Ammon's horn (tissue), 1 donor: ENCODE data around the gene PRSS1.
"Not testable (repeated sequence)": the region's sequence is repeated elsewhere in the genome, so short reads cannot be mapped to it uniquely, and the experiment has no call there.

ENCODE experiments used
- DNase-seq: peaks from one replicate; pipeline ENCODE4 v3.0.0-alpha.2; 2016; ENCODE audit warnings: low spot score

PRSS1 gene

DNA sequence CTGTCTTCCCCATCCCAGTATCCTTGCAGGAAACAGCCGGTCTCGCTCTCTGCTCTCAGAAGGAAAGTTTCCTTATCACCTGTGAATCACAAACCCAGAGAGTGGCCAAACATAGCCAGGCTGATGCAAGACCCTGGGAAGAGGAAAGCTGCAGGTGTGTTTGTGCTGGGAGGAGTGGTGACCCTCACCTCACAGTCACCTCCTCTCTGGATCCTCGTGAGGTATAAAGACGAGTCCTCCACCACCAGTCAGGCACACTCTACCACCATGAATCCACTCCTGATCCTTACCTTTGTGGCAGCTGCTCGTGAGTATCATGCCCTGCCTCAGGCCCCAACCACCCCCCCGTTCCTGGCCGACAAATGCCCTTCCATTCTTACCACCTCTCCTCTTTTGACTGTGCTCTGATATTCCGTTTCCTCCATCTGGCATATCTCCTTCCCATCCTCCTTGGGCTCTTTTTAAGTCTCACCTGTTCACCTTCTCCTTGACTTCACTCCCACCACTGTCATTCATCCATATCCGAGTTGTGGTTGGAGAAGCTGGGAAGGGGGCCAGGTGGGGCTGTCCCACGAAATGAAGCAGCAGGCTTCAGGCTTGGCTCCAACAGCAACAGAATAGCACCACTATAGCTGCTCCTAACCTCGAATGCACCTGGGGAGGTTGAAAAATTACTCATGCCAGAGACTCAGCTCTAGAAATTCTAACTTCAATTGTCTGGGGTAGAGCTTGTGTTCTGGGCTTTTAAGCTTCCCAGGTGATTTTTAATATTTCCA lies at the start of gene PRSS1:
Gene PRSS1, plus strand, starts transcription at position 255 of the 776 bp plus-strand sequence. Its CDS starts 13 bp downstream, at position 268.
- no peak for DNase-seq

DNA sequence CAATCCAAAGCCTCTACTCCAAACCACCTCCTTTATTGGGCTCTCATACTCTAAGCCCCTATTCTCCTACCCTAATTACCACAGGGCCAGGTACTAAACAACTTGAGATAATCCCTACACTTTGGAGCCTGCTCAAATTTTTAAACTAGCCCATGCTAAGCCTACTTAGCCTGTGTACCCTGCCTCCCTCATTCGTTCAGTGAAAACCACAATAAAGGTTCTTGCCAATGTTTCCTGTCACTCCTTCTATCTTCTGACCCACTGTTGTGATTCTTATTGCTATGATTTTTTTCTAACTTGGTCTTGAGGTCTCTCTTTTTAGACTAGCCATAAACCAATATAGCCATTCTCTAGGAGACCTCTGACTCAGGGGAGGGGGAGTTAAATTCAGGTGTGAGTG lies 48.3 kb upstream of the PRSS1 start:
- DNase-seq: not testable (repeated sequence)

DNA sequence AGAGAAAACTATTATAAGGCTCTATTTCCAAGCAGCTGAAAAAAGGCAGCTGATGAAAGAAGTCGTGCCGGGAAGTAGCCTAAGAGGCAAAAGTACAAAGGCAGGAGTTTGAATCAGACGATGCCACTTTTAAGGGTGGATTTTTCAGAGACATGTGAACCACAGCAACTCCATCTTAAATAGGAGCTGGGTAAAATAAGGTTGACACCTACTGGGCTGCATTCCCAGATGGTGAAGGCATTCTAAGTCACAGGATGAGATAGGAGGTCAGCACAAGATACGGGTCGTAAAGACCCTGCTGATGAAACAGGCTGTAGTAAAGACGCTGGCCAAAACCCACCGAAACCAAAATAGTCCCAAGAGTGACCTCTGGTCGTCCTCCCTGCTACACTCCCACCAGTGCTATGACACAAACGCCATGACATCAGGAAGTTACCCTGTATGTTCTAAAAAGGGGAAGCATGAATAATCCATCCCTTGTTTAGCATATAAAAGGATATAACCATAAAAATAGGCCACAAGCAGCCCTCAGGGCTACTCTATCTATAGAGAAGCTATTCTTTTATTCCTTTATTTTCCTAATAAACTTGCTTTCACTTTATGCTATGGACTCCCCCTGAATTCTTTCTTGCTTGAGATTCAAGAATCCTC lies 45.5 kb upstream of the PRSS1 start:
- no peak for DNase-seq

DNA sequence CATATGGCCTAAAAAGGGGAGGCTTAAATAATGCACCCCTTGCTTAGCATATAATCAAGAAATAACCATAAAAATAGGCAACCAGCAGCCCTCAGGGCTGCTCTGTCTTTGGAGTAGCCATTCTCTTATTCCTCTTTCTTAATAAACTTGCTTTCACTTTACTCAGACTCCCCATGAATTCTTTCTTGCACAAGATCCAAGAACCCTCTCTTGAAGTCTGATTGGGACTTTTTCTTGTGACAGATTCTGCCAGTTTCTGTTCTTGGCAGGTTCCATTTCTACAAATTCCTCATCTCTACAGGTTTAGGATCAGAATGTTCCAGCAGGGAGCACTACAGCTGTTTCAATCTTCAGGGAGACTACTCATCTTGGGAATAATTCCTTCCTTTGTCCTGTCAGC lies 40.5 kb upstream of the PRSS1 start:
- not testable (repeated sequence) for DNase-seq

DNA sequence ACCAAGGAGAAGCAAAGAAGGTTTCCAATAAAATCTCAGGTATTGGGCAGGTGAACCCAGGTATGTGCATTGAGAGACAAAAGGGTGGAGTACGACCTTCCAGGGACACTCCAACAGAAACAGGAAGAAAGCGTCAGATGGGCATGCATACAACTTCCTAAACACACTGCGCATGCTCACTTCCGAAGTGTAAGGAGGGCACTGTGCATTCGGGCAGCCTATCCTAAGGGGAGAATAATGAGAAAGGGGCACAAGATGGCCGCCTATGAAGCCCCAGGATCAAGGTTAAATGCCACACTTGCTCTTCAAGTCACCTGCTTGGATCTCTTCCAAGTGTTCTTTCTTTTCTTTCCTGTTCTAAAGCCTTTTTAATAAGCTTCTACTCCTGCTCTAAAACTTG lies 39.4 kb upstream of the PRSS1 start:
- DNase-seq: no peak

DNA sequence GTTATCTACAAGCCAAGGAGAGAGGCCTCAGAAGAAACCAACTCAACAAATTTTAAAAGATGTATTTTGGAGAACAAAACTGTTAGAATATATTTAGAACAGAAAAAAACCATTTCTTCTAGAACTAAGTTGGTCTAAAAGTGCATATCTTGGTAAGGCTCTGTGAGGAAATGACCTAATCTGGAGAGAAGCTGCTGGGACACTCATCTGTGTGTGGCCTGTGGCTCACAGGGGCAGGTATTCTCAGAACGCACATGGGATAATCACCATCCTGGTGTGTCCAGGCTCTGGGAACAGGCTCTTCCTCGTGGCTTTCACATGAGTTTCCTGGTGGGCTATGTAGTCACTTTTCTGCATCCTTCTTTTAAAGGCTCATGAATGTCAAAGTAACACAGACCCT lies 38.1 kb upstream of the PRSS1 start:
- DNase-seq: no peak

DNA sequence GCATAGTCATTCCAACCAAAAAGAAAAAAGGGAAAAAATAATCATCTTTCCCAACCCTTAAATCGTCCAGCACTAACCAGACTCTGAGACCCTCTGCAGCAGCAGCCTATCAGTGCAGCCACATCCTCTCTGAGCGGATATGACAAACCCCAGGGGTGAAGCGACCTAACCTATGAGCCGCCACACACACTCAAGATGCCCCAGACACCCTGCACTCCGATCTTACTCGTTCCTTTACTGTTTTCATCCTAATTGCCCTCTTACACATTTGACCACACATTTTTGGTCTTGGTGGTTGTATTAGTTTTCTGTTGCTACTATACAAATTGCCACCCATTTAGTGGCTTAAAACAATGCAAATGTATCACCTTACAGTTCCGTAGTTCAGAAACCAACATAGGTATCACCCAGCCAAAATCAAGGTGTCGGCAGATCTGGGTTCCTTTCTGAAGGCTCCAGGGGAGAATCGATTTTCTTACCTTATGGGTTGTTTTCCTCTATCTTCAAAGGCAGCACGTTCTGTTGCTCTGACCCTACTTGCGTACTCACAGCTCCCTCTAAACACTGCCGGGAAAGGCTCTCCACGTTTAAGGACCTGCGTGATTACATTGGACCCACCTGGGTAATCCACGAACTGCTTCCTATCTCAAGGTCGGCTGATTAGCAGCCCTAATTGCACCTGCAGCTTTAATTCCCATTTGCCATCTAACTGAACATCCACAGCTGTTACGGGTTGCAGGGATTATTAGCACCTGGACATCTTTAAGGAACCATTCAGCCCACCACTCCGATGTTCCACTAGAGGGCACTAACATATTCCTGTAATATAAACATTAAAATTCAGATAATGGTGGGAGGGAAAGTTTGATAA lies 37.3 kb upstream of the PRSS1 start:
- DNase-seq: no peak

DNA sequence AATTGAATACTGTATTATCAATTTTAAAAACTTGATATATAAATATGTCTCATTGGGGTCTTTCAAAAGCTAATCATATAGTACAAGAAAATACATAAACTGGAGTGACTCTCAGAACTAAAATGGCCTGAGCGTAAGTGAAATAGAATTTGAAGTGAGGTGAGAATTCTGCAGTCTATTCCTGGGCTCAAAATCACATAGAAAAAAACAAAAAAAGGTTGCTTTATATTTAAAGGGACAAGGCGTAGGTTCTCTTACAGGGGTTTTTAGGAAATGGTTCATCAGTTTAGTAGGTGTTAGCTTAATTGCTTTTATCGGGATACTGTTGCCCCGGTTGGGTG lies 36.7 kb upstream of the PRSS1 start:
- no peak for DNase-seq

DNA sequence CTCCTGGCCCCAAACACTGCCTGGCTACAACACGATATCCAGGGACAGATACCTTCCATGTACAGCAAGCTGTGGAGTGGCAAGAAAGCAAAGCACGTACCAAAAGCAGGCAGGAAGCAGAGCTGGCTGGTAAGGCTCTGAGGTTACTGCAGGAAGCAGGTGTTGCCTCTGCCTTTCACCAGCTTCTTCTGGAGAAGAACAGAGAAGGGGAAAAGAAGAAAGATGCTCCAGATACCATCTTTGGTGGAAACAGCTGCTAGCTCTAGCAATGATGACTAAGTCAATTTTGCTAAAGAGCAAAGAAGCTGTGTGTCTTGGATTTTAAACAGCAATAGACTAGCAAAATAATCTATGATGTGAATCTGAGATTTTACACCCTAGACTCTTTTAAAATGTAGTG lies 34.9 kb upstream of the PRSS1 start:
- no peak for DNase-seq

DNA sequence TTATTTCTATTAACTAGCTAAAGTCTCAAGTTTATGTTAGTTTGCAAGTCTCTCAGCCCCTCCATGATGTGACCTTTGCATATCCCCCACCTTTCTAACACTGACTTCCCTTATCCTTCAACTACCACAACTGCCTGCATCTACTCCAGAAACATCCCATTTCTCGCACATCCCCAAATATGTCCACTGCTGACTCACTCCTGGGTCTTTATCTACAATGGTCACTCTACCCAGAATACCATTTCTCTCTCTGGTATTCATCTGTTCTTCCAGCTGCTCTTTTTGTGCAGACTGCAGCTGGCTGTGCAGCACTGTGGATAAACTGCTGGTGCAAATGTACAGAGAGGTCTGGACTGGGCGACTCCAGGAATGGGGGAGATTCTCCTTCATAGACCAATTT lies 32.7 kb upstream of the PRSS1 start:
- DNase-seq: no peak

DNA sequence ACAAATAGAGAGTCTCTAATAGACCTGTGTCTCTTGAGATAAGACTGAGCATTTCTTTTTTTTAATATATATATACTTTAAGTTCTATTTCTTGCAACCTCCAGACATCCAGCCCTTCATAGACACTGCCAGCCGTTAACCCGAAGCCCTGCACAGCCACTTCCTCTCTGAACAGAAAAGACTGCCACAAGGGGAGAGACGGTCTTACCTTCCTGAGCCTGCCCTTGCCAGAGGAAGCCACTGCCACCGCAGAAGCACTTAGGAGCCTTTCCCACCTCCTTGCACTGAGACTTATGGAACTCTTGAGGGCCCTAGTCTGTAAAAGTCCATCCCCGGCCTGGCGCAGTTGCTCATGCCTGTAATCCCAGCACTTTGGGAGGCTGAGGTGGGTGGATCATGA lies 31.8 kb upstream of the PRSS1 start:
- DNase-seq: no peak

DNA sequence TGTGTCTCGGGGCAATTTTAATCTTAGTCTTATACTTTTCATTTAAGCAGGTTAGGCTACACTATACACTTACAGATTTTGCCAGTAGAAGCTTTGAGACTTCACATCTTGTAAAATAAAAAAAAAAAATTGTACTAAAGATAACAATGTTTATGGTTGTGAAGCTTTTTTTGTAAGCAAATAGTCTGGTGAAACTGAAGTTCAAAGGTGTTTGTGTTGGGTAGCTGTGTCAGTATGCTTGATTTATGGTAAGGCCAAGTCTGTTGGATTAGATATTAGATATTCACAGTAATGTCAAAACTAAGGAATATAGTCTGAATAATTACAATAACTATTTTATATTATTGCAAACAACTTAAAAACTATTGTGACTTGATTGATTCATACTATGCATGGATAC lies 31.0 kb upstream of the PRSS1 start:
- no peak for DNase-seq

DNA sequence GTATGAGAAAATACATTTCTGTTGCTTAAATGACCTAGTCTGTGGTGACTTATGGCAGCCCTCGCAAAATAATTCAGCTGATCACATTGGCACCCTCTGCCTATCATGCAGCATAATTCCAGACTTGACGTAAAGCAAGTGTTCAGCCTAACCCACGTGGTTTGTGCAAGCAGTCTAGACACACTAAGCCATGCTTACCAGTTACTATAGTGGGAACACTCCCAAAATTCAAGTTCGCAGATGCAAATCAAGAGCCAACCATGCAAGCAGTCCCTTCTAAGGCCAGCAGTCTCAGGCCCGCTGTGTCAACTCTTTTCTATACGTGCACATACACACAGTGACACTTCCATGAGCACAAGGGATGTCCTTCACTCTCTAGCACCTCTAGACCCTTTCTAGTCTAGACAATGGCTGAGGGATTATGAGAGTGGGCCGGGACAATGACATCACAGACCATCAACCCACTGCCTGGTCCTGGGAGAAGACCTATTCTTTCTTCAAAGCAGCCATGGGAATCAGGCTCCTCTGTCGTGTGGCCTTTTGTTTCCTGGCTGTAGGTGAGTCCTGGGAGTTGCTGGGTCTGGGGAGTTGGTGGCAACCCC lies 29.0 kb upstream of the PRSS1 start:
- DNase-seq: no peak

DNA sequence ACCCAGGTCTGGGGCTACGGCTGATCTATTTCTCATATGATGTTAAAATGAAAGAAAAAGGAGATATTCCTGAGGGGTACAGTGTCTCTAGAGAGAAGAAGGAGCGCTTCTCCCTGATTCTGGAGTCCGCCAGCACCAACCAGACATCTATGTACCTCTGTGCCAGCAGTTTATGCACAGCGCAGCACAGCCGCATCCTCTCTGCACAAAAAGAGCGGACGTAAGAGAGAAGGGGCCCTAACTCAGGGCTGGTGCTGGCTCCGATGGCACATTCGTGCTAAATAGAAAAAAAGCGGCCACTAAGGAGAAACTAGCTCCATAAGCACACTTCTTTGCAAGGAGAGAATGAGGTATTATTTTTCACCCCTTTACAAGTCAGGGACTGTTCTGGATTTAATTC lies 28.3 kb upstream of the PRSS1 start:
- no peak for DNase-seq

DNA sequence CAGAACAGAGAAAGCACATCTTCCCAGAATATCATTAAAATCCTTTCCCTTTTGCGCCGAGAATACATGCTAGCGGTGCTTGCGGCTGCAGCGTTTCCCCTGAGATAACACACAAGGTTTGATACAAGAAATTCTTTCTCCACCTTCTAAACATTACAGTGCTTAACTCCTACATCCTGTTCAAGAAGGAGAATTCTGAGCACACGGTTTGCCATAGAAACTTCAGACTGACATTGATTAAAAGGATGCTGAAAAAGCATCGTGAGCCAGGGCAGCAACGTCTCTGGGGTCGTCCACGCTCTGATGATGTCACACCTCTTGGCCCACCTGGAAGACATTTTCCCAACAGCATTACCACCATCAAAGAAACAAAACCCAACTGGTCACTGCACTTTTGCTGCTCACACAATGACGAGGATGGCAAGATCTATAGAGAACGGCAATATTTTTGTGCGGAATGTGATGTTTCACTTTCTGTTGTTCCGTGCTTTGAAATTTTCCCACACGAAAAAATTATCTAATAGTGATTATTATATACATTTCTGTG lies 27.0 kb upstream of the PRSS1 start:
- no peak for DNase-seq

DNA sequence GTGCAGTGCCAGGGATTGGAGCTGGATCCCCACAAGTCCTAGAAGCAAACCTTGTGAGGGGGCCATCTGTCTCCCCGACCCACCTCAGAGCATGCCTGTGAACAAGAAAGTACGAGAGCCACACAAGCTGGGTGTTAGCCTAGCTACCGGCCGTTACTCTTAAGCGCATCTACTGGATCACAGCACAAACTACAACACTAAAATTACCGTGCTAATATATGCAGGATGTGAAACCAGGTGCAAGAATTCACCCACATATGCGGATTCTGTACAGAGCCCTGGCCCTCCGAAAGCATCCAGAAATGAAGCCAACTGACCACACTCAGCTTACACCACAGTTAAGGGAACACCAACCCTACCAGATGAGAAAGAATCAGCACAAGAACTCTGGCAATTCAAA lies 16.0 kb upstream of the PRSS1 start:
- DNase-seq: no peak

DNA sequence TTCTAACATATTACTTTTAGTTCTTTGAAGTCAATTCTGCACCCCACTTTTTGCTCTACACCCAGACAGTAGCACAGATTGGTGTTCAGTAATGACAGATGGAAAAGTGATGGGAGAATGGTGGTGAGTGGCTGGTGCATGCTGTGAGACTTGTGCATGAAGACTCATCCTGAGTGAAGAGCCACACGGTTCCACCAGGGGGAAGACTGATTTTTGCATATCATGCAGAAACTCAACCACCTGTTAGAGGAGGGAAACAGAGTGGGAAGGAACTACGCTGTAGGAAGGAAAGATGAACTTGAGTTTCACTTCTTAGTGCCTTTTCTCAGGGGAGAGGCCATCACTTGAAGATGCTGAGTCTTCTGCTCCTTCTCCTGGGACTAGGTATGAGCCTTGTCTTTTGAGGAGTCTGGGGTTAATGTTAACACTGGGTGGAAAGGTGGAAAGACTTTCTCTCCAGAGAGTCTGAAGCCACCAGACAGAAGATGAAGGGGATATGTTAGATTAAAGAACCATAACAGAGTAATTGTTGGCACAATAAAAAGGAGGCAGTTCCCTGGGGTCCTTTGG lies 9.3 kb upstream of the PRSS1 start:
- DNase-seq: no peak

DNA sequence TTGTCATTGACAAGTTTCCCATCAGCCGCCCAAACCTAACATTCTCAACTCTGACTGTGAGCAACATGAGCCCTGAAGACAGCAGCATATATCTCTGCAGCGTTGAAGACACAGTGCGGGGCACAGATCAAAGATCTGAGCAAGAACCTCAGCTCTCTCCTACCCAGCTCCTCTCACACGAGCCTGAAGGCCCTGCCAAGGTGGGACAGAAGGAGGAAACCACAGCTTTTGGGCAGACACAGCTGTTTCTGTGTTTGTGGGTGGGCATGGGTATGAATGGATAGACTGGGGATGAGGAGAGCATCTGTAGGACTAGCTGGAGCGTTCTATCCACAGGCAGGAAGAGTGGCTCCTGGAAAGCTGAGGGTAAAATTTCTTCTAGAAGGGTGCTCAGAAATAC lies 8.5 kb upstream of the PRSS1 start:
- no peak for DNase-seq

DNA sequence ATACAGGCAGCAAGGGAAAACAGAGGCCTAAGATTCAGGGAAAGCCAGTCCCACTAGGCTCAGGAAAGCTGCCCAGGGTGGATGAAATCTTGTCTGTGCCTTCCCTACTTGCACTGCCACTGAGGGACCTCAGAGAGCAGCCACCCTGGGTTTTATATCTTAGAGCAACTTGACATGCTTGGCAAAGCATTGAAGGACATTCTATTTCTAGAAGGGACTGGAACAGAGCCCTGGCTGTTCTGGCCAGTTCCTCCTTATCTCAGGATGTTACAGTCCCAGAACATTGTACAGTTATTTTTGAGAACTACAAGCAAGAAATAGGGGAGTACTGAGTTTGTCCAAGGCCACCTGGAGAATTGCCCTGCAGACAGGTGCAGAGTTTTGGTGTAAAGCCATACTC lies 7.3 kb upstream of the PRSS1 start:
- not testable (repeated sequence) for DNase-seq

DNA sequence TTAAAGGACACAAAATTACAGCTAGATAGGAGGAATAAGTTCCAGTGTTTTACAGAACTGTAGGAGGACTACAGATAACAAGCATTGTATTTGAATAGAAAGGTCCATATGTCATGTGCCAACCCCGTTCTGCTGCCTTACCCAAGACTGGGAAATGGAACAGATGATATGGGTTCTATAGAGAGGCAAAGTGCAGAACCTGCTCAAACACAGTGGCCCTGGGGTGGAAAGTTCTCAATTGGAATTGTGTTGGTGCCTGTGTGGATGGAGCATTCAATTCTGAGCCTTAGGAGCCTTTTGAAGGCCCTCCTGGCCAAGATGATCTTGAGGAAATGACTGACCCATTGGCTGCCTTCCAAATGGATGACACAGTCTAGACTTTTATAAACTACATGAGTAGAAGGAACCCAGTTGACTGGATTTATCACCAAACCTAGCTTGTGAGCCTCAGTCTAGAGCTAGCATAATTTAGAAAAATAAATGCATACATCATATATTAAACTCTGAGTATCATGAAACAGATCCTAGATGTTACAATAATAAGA lies 4.1 kb upstream of the PRSS1 start:
- DNase-seq: no peak

DNA sequence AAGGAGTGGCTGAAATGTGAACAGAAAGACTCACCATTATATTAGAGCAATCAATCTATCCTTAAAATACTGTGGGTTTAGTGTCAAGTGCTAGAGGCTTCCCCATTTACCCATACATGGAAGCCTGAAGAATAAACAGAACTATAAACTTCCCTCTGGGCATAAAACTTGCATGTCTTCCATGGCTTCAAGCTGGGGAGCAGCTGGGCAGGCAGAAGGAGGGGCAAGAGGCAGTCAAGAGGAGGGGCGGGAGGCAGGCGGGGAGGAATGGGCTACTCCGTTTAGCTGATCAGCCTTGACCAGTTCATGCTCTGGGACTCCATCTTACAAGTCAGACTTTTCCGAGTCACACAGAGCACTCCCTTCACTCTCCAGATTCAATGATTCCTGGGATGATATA lies 3.5 kb upstream of the PRSS1 start:
- no peak for DNase-seq

DNA sequence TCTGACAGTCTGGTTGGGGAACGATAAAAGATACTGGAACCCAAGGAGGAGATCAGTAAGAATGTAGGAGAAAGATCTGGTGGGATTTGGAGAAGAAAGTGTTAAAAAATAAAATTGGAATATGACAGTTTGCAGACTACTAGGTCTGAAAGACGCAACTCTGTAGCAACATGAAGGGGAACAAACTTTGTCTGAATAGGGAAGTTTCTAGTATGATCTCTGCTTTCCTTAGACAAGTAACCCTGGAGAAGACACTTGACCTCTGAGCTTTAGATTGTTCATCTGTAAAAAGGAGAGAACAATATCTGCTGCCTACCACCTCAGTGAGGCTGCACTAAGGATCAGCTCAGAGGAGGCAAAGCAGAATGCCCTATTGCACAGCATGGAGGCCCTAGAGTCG lies 3.0 kb upstream of the PRSS1 start:
- DNase-seq: no peak
